Adrenal gland (tissue), 12 donors: ENCODE data around the gene STK17B. TPM values are rescaled to one million over a fixed set of nuclear protein-coding genes. Genes with fewer than 3 reads are reported as not detected.
"Not testable (repeated sequence)": the region's sequence is repeated elsewhere in the genome, so short reads cannot be mapped to it uniquely, and the experiment has no call there.

Experiments used
- DNase-seq, 7 donors: peaks; one replicate each; pipeline ENCODE4 v3.0.0-alpha.2; 2019 to 2020
- H3K27ac ChIP-seq, 5 donors: fragments of 200-600 bp; sonication (generic) in 4 of 5; 1 replicate in 3 of 5; 2 replicates in 2 of 5; pipeline versions ENCODE4 v1.5.1 to v1.8.0; 2016 to 2020; ENCODE audit warnings: mild to moderate bottlenecking in 1 of 5
- H3K27me3 ChIP-seq: fragments of 200-600 bp; 2 replicates; pipeline ENCODE4 v1.8.0; 2021
- H3K36me3 ChIP-seq, 2 donors: fragments of 200-600 bp; replicated peaks in 1 of 2; 1 replicate in 1 of 2; 2 replicates in 1 of 2; pipeline versions ENCODE4 v1.5.1 to v1.8.0; 2018 to 2022
- H3K4me1 ChIP-seq, 2 donors: fragments of 200-600 bp; replicated peaks in 1 of 2; 1 replicate in 1 of 2; 2 replicates in 1 of 2; pipeline versions ENCODE4 v1.5.1 to v1.8.0; 2018 to 2021
- H3K4me3 ChIP-seq, 4 donors: fragments of 200-600 bp; sonication (generic) in 3 of 4; one replicate each; pipeline ENCODE4 v1.5.1; 2016 to 2018
- H3K9me3 ChIP-seq, 3 donors: fragments of 200-600 bp; sonication (generic) in 1 of 3; replicated peaks in 1 of 3; 1 replicate in 2 of 3; 2 replicates in 1 of 3; pipeline versions ENCODE4 v1.5.1 to v1.8.0; 2016 to 2021
- CTCF ChIP-seq, 6 experiments: fragments of 450-650 bp in 4 of 6; fragments of 200-600 bp in 2 of 6; sonication (generic) in 1 of 6; IDR thresholded peaks; 1 replicate in 5 of 6; 2 replicates in 1 of 6; pipeline versions ENCODE4 v1.5.1 to v1.8.0; 2016 to 2021; ENCODE audit warnings: antibody characterized with exemption in 6 of 6, mild to moderate bottlenecking in 2 of 6, moderate library complexity in 1 of 6
- POLR2A ChIP-seq, 2 donors: fragments of 450-650 bp; IDR thresholded peaks; one replicate each; pipeline ENCODE4 v1.6.1; 2017; ENCODE audit warnings: antibody characterized with exemption in 2 of 2, mild to moderate bottlenecking in 2 of 2, moderate library complexity in 1 of 2
- WGBS, 4 donors: extraction: QIAGEN DNeasy Blood & Tissue Kit in 2 of 4; methylation state at CpG; one replicate each; pipeline versions ENCODE4 v1.1.5 to v1.1.7; 2013 to 2017; 5-methylcytosine and 5-hydroxymethylcytosine counted together
- intact Hi-C, 2 donors: fragments of 100-400 bp; cut with DNase I; formaldehyde crosslinking; loops; one replicate each; pipeline versions ENCODE4 v1.14.1 to v1.15.0; 2022 to 2023
- polyA plus RNA-seq, 3 donors: library from polyadenylated mRNA; stranded (reverse); fragments of 200-250 nt in 2 of 3; fragments of 350-450 nt in 1 of 3; fragmentation: Illumina TruSeq in 1 of 3; extraction: RNeasy Lipid Tissue Mini Kit (QIAGEN cat#74804) in 1 of 3; gene quantifications; one replicate each; pipeline ENCODE4 v1.2.3, GENCODE V29; 2013 to 2014
- total RNA-seq, 9 donors: library from RNA; depleted of rRNA in 4 of 9; stranded (reverse); fragments of >200 nt in 4 of 9; fragments of 120-200 nt in 1 of 9; fragmentation: NEBNext Ultra II Directional in 1 of 9; extraction: Animal tissue kit (Norgen Biotek cat#: 25700) in 1 of 9; gene quantifications; one replicate each; pipeline versions ENCODE4 v1.1.0 to v1.2.4, GENCODE V29; 2013 to 2023
- donor health status: healthy with polysubstance abuse.
- donor health status: Bipolar disorder and iron deficiency.
- donor health status: DM: yes; HTN: yes; CAD: no.
- donor health status: DM: no; HTN: no; CAD: no.
- donor health status: DM: no; HTN: no; CAD: no.
- donor health status: DM: yes; HTN: yes; CAD: no.

STK17B gene
- total and polyA plus RNA-seq, 12 donors: 3.6 to 35.0 (median 15.5) TPM

GRCh38 chr2:196191541-196191940, 20.2 kb upstream of the STK17B start:
- no peaks in the 10 kb centered on the region for H3K4me1 ChIP-seq
- H3K9me3 ChIP-seq: no peaks in the 10 kb centered on the region
- H3K27ac ChIP-seq: no peak overlapping the region
- intact Hi-C loops: no loop called here
- no peak for TF ChIP-seq POLR2A (IDR thresholded peaks at IDR 0.05)
- no peak for TF ChIP-seq CTCF (IDR thresholded peaks at IDR 0.05)
- H3K27me3 ChIP-seq: no peaks in the 10 kb centered on the region
- whole genome bisulfite sequencing, 4 donors: 96 to 100% (median 100%) methylated on average over 1 of the region's 1 CpG
- DNase-seq: no peak
- no peaks in the 10 kb centered on the region for H3K36me3 ChIP-seq
- no peak overlapping the region for H3K4me3 ChIP-seq

- H3K27ac ChIP-seq: no peak overlapping the region
- TF ChIP-seq POLR2A (IDR thresholded peaks at IDR 0.05) (no peak), CTCF (IDR thresholded peaks at IDR 0.05) (no peak)
- H3K4me3 ChIP-seq: no peak overlapping the region
- no peaks in the 10 kb centered on the region for H3K4me1 ChIP-seq
- H3K36me3 ChIP-seq: no peaks in the 10 kb centered on the region
- no peak for DNase-seq
- WGBS, 4 donors: 90 to 97% (median 92%) methylated on average over 2 of the region's 2 CpGs
- H3K9me3 ChIP-seq: no peaks in the 10 kb centered on the region
- intact Hi-C loops: no loop called here
- H3K27me3 ChIP-seq: no peaks in the 10 kb centered on the region
These were observed 16.6 kb upstream of the STK17B start for GRCh38 chr2:196187898-196188458.

DNA sequence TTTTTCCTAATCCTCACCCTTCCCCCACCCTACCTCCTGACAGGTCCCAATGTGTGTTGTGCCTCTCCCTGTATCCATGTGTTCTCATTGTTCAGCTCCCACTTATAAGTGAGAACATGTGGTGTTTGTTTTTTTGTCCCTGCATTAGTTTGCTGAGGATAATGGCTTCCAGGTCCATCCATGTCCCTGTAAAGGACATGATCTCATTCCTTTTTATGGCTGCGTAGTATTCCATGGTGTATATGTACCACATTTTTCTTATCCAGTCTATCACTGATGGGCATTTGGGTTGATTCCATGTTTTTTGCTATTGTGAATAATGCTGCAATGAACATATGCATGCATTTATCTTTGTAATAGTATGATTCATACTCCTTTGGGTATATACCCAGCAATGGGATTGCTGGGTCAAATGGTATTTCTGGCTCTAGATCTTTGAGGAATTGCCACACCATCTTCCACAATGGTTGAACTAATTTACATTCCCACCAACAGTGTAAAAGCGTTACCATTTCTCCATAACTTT, 15.9 kb upstream of the STK17B start:
- H3K36me3 ChIP-seq, H3K27ac ChIP-seq, H3K4me3 ChIP-seq, intact Hi-C loops, H3K9me3 ChIP-seq, H3K27me3 ChIP-seq, H3K4me1 ChIP-seq, DNase-seq: not testable (repeated sequence)
- 93 to 98% (median 97%) methylated on average over 2 of the region's 2 CpGs for WGBS, 4 donors

- no peaks in the 10 kb centered on the region for H3K36me3 ChIP-seq
- WGBS, 4 donors: 77 to 91% (median 89%) methylated on average over 3 of the region's 3 CpGs
These were observed 15.0 kb upstream of the STK17B start for GRCh38 chr2:196186266-196186980.

More at GRCh38 chr2:196186266-196186980, 15.0 kb upstream of the STK17B start:
- no peak for DNase-seq
- Histone ChIP-seq H3K4me1 (no peaks in the 10 kb centered on the region), H3K9me3 (no peaks in the 10 kb centered on the region), H3K27me3 (no peaks in the 10 kb centered on the region), H3K27ac (no peak overlapping the region), H3K4me3 (no peak overlapping the region)
- TF ChIP-seq POLR2A (IDR thresholded peaks at IDR 0.05) (no peak), CTCF (IDR thresholded peaks at IDR 0.05) (no peak)
- intact Hi-C loops: no loop called here
